K562 (cell line): ENCODE data around the gene ANO6. TPM values are rescaled to one million over a fixed set of nuclear protein-coding genes. Genes with fewer than 3 reads are reported as not detected.

Source experiments
- ATAC-seq: fragments of 200-7000 bp; cut with Tn5 transposase; 3 replicates; pipeline ENCODE4 v1.9.1; 2020; ENCODE audit warnings: moderate library complexity
- BruUV-seq: library from RNA; stranded (reverse); fragments of 400-500 nt; replicated peaks from 2 replicates; lab custom pipeline; 2021; lab: Mats Ljungman, UMichigan
- CTCF ChIA-PET: fragments of 300-600 bp; formaldehyde crosslinking; extraction: SDS; loops from one replicate; lab custom pipeline; 2021; ENCODE audit warnings: low intra/inter-chr PET ratio; lab: Yijun Ruan, JAX
- POLR2A ChIA-PET: fragments of 300-600, 350-650 bp; sonication (Branson Sonifier 250); formaldehyde crosslinking; extraction: SDS; loops from one replicate; lab custom pipeline; 2021; ENCODE audit warnings: antibody characterized with exemption, inconsistent platforms; lab: Yijun Ruan, JAX
- DNase-seq, 4 experiments: peaks; one replicate each; pipeline versions ENCODE4 v3.0.0 to v3.0.0-alpha.2; 2011 to 2018; ENCODE audit warnings: low spot score in 3 of 4, mixed read lengths in 3 of 4; ENCODE audit errors: extremely low read depth in 1 of 4
- FAIRE-seq: peaks from 2 replicates; lab custom pipeline; 2011; peaks lifted over from hg19 to GRCh38; lab: Jason Lieb, UNC
- H2AFZ ChIP-seq: 2 replicates; pipeline ENCODE4 v1.6.0; 2011; ENCODE audit warnings: low read depth, low read length, control low read depth, inconsistent platforms
- H3K27ac ChIP-seq: fragments of 200-600 bp; 3 replicates; pipeline ENCODE4 v1.8.0; 2011; ENCODE audit warnings: low read depth, mild to moderate bottlenecking, control low read depth, inconsistent platforms, low read length, moderate library complexity, mixed read lengths; ENCODE audit errors: extremely low read depth
- H3K27me3 ChIP-seq, 2 experiments: fragments of 300-600 bp in 1 of 2; 2 replicates in 1 of 2; 3 replicates in 1 of 2; pipeline versions ENCODE4 v1.6.0 to v1.8.0; 2011; ENCODE audit warnings: inconsistent platforms in 2 of 2, low read length in 2 of 2, mild to moderate bottlenecking in 1 of 2, mixed read lengths in 1 of 2, moderate library complexity in 1 of 2; ENCODE audit not compliant: control insufficient read depth in 2 of 2, insufficient read depth in 2 of 2
- H3K36me3 ChIP-seq: fragments of 300-600 bp; 3 replicates; pipeline ENCODE4 v1.8.0; 2011; ENCODE audit warnings: mild to moderate bottlenecking, low read length, inconsistent platforms; ENCODE audit not compliant: control insufficient read depth, insufficient read depth
- H3K4me1 ChIP-seq, 2 experiments: fragments of 200-600 bp in 1 of 2; replicated peaks in 1 of 2; 2 replicates in 1 of 2; 3 replicates in 1 of 2; pipeline versions ENCODE4 v1.5.1 to v1.8.0; 2011; ENCODE audit warnings: inconsistent platforms in 2 of 2, low read length in 2 of 2, mild to moderate bottlenecking in 1 of 2, mixed read lengths in 1 of 2, moderate library complexity in 1 of 2; ENCODE audit not compliant: control insufficient read depth in 2 of 2, insufficient read depth in 2 of 2
- H3K4me2 ChIP-seq: 2 replicates; pipeline ENCODE4 v1.6.1; 2011; ENCODE audit warnings: low read length, control low read depth, inconsistent platforms, mixed read lengths; ENCODE audit not compliant: insufficient read depth
- H3K4me3 ChIP-seq: fragments of 200-600 bp; sonication (generic), shearing (Covaris generic); 2 replicates; pipeline ENCODE4 v1.5.1; 2016; ENCODE audit warnings: control low read depth, inconsistent platforms
- H3K79me2 ChIP-seq: fragments of 200-600 bp; 3 replicates; pipeline ENCODE4 v1.8.0; 2011; ENCODE audit warnings: low read length, inconsistent platforms; ENCODE audit not compliant: control insufficient read depth, insufficient read depth
- H3K9ac ChIP-seq, 2 experiments: 2 replicates each; pipeline versions ENCODE4 v1.6.0 to v1.6.1; 2011; ENCODE audit warnings: low read depth in 2 of 2, low read length in 2 of 2, control low read depth in 1 of 2, inconsistent platforms in 1 of 2, mild to moderate bottlenecking in 1 of 2, mixed read lengths in 1 of 2; ENCODE audit not compliant: insufficient read depth in 1 of 2
- H3K9me1 ChIP-seq: one replicate; pipeline ENCODE4 v1.6.0; 2011; ENCODE audit warnings: inconsistent platforms, mild to moderate bottlenecking, low read length, moderate library complexity; ENCODE audit not compliant: control insufficient read depth, insufficient read depth
- H3K9me3 ChIP-seq: replicated peaks from 2 replicates; pipeline ENCODE4 v1.5.1; 2011; ENCODE audit warnings: low read depth, low read length, inconsistent platforms; ENCODE audit not compliant: control insufficient read depth, insufficient read depth
- H4K20me1 ChIP-seq: replicated peaks from 2 replicates; pipeline ENCODE4 v1.6.1; 2011; ENCODE audit warnings: low read length, inconsistent platforms, mixed read lengths; ENCODE audit not compliant: control insufficient read depth, insufficient read depth
- HMBOX1 ChIP-seq: sonication (generic); IDR thresholded peaks from 2 replicates; pipeline ENCODE4 v1.6.1; 2016
- HNRNPK ChIP-seq: fragments of 200-400 bp; formaldehyde crosslinking; IDR thresholded peaks from one replicate; pipeline ENCODE4 v1.6.1; 2018; ENCODE audit warnings: mild to moderate bottlenecking, low read depth, low read length; ENCODE audit not compliant: poor library complexity, severe bottlenecking
- PCBP2 ChIP-seq: fragments of 200-400 bp; formaldehyde crosslinking; IDR thresholded peaks from 2 replicates; pipeline ENCODE4 v1.6.1; 2018; ENCODE audit warnings: low read length, low read depth, mild to moderate bottlenecking, moderate library complexity; ENCODE audit not compliant: poor library complexity, severe bottlenecking
- ZNF512 ChIP-seq: IDR thresholded peaks from 2 replicates; pipeline ENCODE4 v1.6.1; 2016; ENCODE audit warnings: missing genetic modification characterization, missing compliant biosample characterization
- WGBS: fragments of 100-300 bp; shearing (Covaris generic); methylation state at CpG from one replicate; pipeline ENCODE4 v1.1.6; 2016; ENCODE audit warnings: low coverage, mixed read lengths; ENCODE audit not compliant: insufficient coverage; ENCODE audit errors: missing lambda C conversion rate; 5-methylcytosine and 5-hydroxymethylcytosine counted together
- in situ Hi-C: fragments of 300-500 bp; cut with MboI; formaldehyde crosslinking; loops from 4 replicates; pipeline ENCODE4 v1.15.0; 2018; ENCODE audit warnings: inconsistent platforms, mixed read lengths
- intact Hi-C: fragments of 100-400 bp; cut with micrococcal nuclease; formaldehyde crosslinking; loops from 2 replicates; pipeline ENCODE4 v1.14.2; 2022
- polyA plus RNA-seq, 8 experiments: library from polyadenylated mRNA; depleted of rRNA in 4 of 8; stranded (reverse) in 5 of 8; unstranded in 3 of 8; fragments of >200 nt; fragmentation: Nextera tagmentation in 2 of 8; fragmentation: Illumina TruSeq in 1 of 8; extraction: Ambion mirVana in 2 of 8; extraction: Trizol in 1 of 8; gene quantifications; 2 replicates each; pipeline versions ENCODE4 v1.2.1 to v1.2.3, GENCODE V29; 2011 to 2014; ENCODE audit warnings: inconsistent platforms in 1 of 8, missing spikeins in 1 of 8
- total RNA-seq, 7 experiments: library from RNA; depleted of rRNA in 6 of 7; stranded (reverse); fragments of >200 nt in 6 of 7; fragmentation: Illumina TruSeq in 2 of 7; extraction: Trizol in 2 of 7; gene quantifications; 2 replicates each; pipeline versions ENCODE4 v1.2.1 to v1.2.3, GENCODE V29; 2011 to 2021; ENCODE audit warnings: low replicate concordance in 1 of 7

ANO6 gene
- total and polyA plus RNA-seq, 9 of the 15 experiments (the other 6 are each of a cell fraction or from before 2014, with no cell fraction given), result 3.5 to 24.7 (median 20.3) TPM

GRCh38 chr12:45189766-45190403 lies 26.0 kb upstream of the ANO6 start:
- no TSS peak for BruUV-seq
- Histone ChIP-seq H3K27ac (no peak overlapping the region), H3K79me2 (no peaks in the 10 kb centered on the region), H3K36me3 (no peaks in the 10 kb centered on the region), H3K9me1 (no peaks in the 10 kb centered on the region), H3K9me3 (no peaks in the 10 kb centered on the region), H3K4me1 (peaks cover 0 to 8% of the 10 kb centered on the region in 2 experiments; a peak in 3 of 5 replicates), H3K4me3 (no peak overlapping the region), H3K9ac (no peak overlapping the region), H3K27me3 (no peaks in the 10 kb centered on the region), H2AFZ (no peak overlapping the region), H3K4me2 (no peak overlapping the region), H4K20me1 (no peaks in the 10 kb centered on the region)
- 100% methylated on average over 1 of the region's 1 CpG for WGBS
- intact Hi-C loops, result no loop called here
- ChIA-PET POLR2A (interaction anchor here (0.9 to 1.4 kb wide), 2 partner anchors 9 to 26 kb away, joined by 3 to 5 read pairs; partner anchors contain the start of gene ANO6), CTCF (interaction anchor here (0.6 kb wide), 1 partner anchor 89 kb away, joined by 3 read pairs; no protein-coding TSS in a partner anchor)
- ATAC-seq (no peak), DNase-seq (no peak), FAIRE-seq (no peak)
- no peak for TF ChIP-seq HMBOX1
- peak; percentile 83 for TF ChIP-seq HNRNPK
- TF ChIP-seq ZNF512, result peak; percentile 53; the same call in 1 of the 2 replicates
- peak; percentile 83 for TF ChIP-seq PCBP2
- in situ Hi-C loops, result no loop called here
